GM10248 (cell line): Measurements from ENCODE around the gene ENOX1.
"Not testable (repeated sequence)": the region's sequence is repeated elsewhere in the genome, so short reads cannot be mapped to it uniquely, and the experiment has no call there.

Experiments
- CTCF ChIA-PET: fragments of 300-600 bp; sonication (Branson Sonifier 250); formaldehyde crosslinking; extraction: SDS; loops from one replicate; lab custom pipeline; 2021; ENCODE audit warnings: antibody characterized with exemption; lab: Yijun Ruan, JAX
- POLR2A ChIA-PET: fragments of 350-650 bp; sonication (Branson Sonifier 250); formaldehyde crosslinking; extraction: SDS; loops from one replicate; lab custom pipeline; 2020; ENCODE audit warnings: antibody characterized with exemption; lab: Yijun Ruan, JAX
- DNase-seq: peaks from one replicate; pipeline ENCODE4 v3.0.0; 2012; ENCODE audit errors: extremely low spot score
- TF ChIP-seq, protein P1 (sequence below): IDR thresholded peaks from 2 replicates; pipeline ENCODE4 v1.5.1; 2012; ENCODE audit warnings: mild to moderate bottlenecking, low read depth; ENCODE audit errors: extremely low read depth, missing control alignments, control extremely low read depth

Gene ENOX1

GRCh38 chr13:43786766-43787517, at the start of gene ENOX1:
ENOX1 (minus strand) TSS chr13:43786972.
- POLR2A ChIA-PET: no interaction called here
- DNase-seq: peak; percentile 57
- CTCF ChIA-PET: interaction anchor here (0.8 to 1.0 kb wide), 2 partner anchors 13 to 16 kb away, joined by 3 to 4 read pairs; no protein-coding TSS in a partner anchor
- TF ChIP-seq, protein P1, sequence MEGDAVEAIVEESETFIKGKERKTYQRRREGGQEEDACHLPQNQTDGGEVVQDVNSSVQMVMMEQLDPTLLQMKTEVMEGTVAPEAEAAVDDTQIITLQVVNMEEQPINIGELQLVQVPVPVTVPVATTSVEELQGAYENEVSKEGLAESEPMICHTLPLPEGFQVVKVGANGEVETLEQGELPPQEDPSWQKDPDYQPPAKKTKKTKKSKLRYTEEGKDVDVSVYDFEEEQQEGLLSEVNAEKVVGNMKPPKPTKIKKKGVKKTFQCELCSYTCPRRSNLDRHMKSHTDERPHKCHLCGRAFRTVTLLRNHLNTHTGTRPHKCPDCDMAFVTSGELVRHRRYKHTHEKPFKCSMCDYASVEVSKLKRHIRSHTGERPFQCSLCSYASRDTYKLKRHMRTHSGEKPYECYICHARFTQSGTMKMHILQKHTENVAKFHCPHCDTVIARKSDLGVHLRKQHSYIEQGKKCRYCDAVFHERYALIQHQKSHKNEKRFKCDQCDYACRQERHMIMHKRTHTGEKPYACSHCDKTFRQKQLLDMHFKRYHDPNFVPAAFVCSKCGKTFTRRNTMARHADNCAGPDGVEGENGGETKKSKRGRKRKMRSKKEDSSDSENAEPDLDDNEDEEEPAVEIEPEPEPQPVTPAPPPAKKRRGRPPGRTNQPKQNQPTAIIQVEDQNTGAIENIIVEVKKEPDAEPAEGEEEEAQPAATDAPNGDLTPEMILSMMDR: peak; percentile 24

DNA sequence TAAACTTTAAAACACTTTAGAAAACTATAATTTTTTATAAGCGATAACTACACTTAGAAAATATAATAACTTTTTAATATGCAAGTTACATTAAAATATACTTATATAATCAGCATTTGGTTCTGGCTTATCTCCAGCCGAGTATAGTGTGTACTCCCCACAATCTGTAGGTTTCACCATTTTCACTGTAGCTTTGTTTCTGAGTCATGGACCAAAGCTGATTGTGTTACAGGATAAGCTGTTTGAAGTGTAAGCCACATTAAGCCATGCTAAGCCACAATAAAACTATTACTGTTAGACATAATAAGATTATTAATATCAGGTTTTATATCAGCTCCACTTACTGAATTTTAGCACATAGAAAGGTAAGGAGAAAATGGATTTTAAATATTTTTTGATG, 48.9 kb upstream of the ENOX1 start:
- TF ChIP-seq, protein P1: no peak
- CTCF ChIA-PET: no interaction called here
- POLR2A ChIA-PET: no interaction called here
- DNase-seq: no peak

GRCh38 chr13:43831088-43831487, 44.3 kb upstream of the ENOX1 start:
- no peak for DNase-seq
- CTCF ChIA-PET: interaction anchor here (1.0 kb wide), 1 partner anchor 100 kb away, joined by 3 read pairs; no protein-coding TSS in a partner anchor
- POLR2A ChIA-PET: no interaction called here
- TF ChIP-seq, protein P1: no peak

- ChIA-PET POLR2A (no interaction called here), CTCF (no interaction called here)
- DNase-seq: no peak
- TF ChIP-seq, protein P1: no peak
These were observed 43.7 kb upstream of the ENOX1 start for GRCh38 chr13:43830497-43830881.

- POLR2A ChIA-PET, DNase-seq, CTCF ChIA-PET: not testable (repeated sequence)
These were observed 37.9 kb upstream of the ENOX1 start for GRCh38 chr13:43824656-43825055.

DNA sequence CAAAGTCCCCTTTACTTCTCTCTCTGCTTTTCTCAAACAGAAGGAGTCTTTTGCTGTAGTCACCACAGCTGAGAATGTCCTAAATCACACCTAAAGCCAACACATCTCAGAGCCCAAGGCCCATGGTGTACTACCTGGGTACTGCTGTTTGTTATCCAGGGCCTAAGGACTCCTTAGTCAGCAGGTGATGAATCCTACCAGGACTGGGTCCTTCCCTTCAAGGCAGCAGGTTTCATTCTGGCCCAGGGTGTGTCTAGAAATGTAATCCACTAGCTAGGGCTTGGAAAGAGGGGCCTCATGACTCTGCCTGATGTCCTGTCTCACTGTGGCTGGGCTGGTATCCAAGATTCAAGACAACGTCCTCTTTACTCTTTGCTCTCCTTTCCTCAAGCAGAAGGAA, 36.2 kb upstream of the ENOX1 start:
- TF ChIP-seq, protein P1: no peak
- no peak for DNase-seq
- POLR2A ChIA-PET: no interaction called here
- CTCF ChIA-PET: no interaction called here

GRCh38 chr13:43816401-43816889, 29.7 kb upstream of the ENOX1 start:
- no peak for DNase-seq
- ChIA-PET POLR2A (no interaction called here), CTCF (interaction anchor here (1.0 to 2.9 kb wide), 6 partner anchors 9 to 847 kb away, joined by 3 to 11 read pairs (median 4); no protein-coding TSS in a partner anchor)
- TF ChIP-seq, protein P1: no peak
